Neural cell (in vitro differentiated cells): Measurements from ENCODE around the gene SWI5.

Source experiments
- RAD21 ChIP-seq: fragments of 450-650 bp; conservative IDR thresholded peaks from 2 replicates; pipeline ENCODE4 v1.6.1; 2014; ENCODE audit warnings: antibody characterized with exemption, mild to moderate bottlenecking, moderate library complexity
- TAF1 ChIP-seq: IDR thresholded peaks from 2 replicates; pipeline ENCODE4 v1.6.1; 2012; ENCODE audit warnings: low read depth
- TF ChIP-seq, protein P1 (sequence below): fragments of 450-650 bp; IDR thresholded peaks from 2 replicates; pipeline ENCODE4 v1.5.1; 2014; ENCODE audit warnings: antibody characterized with exemption, mild to moderate bottlenecking, moderate library complexity; ENCODE audit not compliant: poor library complexity, severe bottlenecking

DNA sequence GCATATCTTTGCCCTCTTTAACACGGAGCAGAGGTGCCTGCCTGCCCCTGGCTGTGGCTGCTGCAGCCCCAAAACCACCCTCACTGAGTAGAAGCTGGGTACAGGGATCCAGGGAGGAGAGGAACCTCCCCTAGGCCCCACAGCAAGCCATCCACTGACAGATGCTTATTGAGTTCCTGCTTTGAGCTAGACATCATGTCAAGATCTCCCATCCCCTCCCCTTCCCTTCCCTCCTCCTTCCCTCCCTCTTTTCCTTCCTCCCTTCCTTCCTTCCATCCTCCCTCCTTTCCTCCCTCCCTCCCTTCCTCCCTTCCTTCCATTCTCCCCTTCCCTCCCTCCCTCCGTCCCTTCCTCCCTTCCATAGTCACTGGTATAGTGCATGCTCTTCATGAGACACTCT is 29.6 kb upstream of the SWI5 start:
- TF ChIP-seq RAD21 (no peak), TAF1 (no peak)
- TF ChIP-seq, protein P1, sequence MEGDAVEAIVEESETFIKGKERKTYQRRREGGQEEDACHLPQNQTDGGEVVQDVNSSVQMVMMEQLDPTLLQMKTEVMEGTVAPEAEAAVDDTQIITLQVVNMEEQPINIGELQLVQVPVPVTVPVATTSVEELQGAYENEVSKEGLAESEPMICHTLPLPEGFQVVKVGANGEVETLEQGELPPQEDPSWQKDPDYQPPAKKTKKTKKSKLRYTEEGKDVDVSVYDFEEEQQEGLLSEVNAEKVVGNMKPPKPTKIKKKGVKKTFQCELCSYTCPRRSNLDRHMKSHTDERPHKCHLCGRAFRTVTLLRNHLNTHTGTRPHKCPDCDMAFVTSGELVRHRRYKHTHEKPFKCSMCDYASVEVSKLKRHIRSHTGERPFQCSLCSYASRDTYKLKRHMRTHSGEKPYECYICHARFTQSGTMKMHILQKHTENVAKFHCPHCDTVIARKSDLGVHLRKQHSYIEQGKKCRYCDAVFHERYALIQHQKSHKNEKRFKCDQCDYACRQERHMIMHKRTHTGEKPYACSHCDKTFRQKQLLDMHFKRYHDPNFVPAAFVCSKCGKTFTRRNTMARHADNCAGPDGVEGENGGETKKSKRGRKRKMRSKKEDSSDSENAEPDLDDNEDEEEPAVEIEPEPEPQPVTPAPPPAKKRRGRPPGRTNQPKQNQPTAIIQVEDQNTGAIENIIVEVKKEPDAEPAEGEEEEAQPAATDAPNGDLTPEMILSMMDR: no peak
